ENCODE data around the gene GINS2. TPM values are rescaled to one million over a fixed set of nuclear protein-coding genes. Genes with fewer than 3 reads are reported as not detected.

The GINS2 gene
- total and polyA plus RNA-seq, 2 experiments from 2014 or later: 40.5 to 44.4 TPM

- no peaks in the 10 kb centered on the region for H3K27me3 ChIP-seq (ENCODE audit: insufficient read depth)
- H4K20me1 ChIP-seq (replicated peaks; ENCODE audit: insufficient read depth): peaks cover 28% of the 10 kb centered on the region
- Mint-ChIP-seq H3K27ac (no peak overlapping the region), H3K4me1 (peaks cover 9% of the 10 kb centered on the region), H3K4me3 (no peak overlapping the region), H3K36me3 (ENCODE audit: low read depth) (peaks cover 3% of the 10 kb centered on the region), H3K27me3 (ENCODE audit: insufficient read depth, low read depth, poor library complexity) (peaks cover 8% of the 10 kb centered on the region), H3K9me3 (no peaks in the 10 kb centered on the region)
- no peak for ATAC-seq
- H3K4me3 ChIP-seq: no peak overlapping the region
- no peak overlapping the region for H2AFZ ChIP-seq
- no peaks in the 10 kb centered on the region for H3K9me2 ChIP-seq (ENCODE audit: insufficient read depth)
- no peaks in the 10 kb centered on the region for H3K36me3 ChIP-seq (ENCODE audit: insufficient read depth)
- no peak overlapping the region for H3K4me2 ChIP-seq
- H3K4me1 ChIP-seq (ENCODE audit: insufficient read depth): 0 out of 2 replicates have a peak, but pooled peaks cover 4% of the 10 kb centered on the region
- peaks cover 96% of the 10 kb centered on the region for H3K79me2 ChIP-seq (replicated peaks; ENCODE audit: insufficient read depth)
- no peaks in the 10 kb centered on the region for H3F3A ChIP-seq (replicated peaks; ENCODE audit: low read depth)
- TF ChIP-seq NANOG (IDR thresholded peaks at IDR 0.05; ENCODE audit: borderline replicate concordance) (no peak), ZNF114 (CRISPR knock-in tag; IDR thresholded peaks at IDR 0.05) (no peak), JUNB (IDR thresholded peaks at IDR 0.05; ENCODE audit: unreplicated experiment) (no peak), ZNF462 (CRISPR knock-in tag; IDR thresholded peaks at IDR 0.05) (no peak), STAT1 (IDR thresholded peaks at IDR 0.05; ENCODE audit: unreplicated experiment) (no peak), POLR2AphosphoS5 (IDR thresholded peaks at IDR 0.05; ENCODE audit: low read depth) (no peak), EZH2 (IDR thresholded peaks at IDR 0.05; ENCODE audit: low read depth, unreplicated experiment) (no peak), ZNF331 (CRISPR knock-in tag; IDR thresholded peaks at IDR 0.05; ENCODE audit: low read depth) (no peak), CTCF (conservative IDR thresholded peaks at IDR 0.05; ENCODE audit: low read depth in 2 of 2) (no peak)
- no peak overlapping the region for H3K27ac ChIP-seq (ENCODE audit: low read depth)
- no peak for DNase-seq (ENCODE audit: low spot score)
These were observed 48.5 kb downstream of the GINS2 start for GRCh38 chr16:85640254-85640558.
